WERI-Rb-1 (cell line): ENCODE data around the gene SLC22A23.

Source experiments
- DNase-seq: peaks from one replicate; pipeline ENCODE4 v3.0.0-alpha.2; 2020
- H3K27ac ChIP-seq: fragments of 250-450 bp; sonication (Bioruptor Pico); 2 replicates; pipeline ENCODE4 v1.5.1; 2020; ENCODE audit warnings: mild to moderate bottlenecking, moderate library complexity
- H3K27me3 ChIP-seq: fragments of 250-450 bp; sonication (Bioruptor Pico); 2 replicates; pipeline ENCODE4 v1.5.1; 2021; ENCODE audit warnings: mild to moderate bottlenecking, low read depth, moderate library complexity; ENCODE audit not compliant: insufficient read depth, severe bottlenecking
- H3K36me3 ChIP-seq: fragments of 250-450 bp; sonication (Bioruptor Pico); 2 replicates; pipeline ENCODE4 v1.5.1; 2020; ENCODE audit warnings: mild to moderate bottlenecking, moderate library complexity
- H3K4me3 ChIP-seq: 2 replicates; pipeline ENCODE4 v1.5.1; 2011; ENCODE audit warnings: low read depth, mild to moderate bottlenecking, control low read depth, low read length
- H3K9me3 ChIP-seq: fragments of 250-450 bp; sonication (Bioruptor Pico); 2 replicates; pipeline ENCODE4 v1.5.1; 2021; ENCODE audit warnings: mild to moderate bottlenecking, moderate library complexity; ENCODE audit not compliant: severe bottlenecking
- CTCF ChIP-seq: IDR thresholded peaks from 2 replicates; pipeline ENCODE4 v1.5.1; 2011; ENCODE audit warnings: low read depth, mild to moderate bottlenecking, control low read depth, inconsistent platforms, low read length

SLC22A23 gene

GRCh38 chr6:3421791-3422434 lies 34.9 kb downstream of the SLC22A23 start:
- H3K36me3 ChIP-seq = no peaks in the 10 kb centered on the region; the same call in 1 of the 2 replicates
- no peak for TF ChIP-seq CTCF
- no peaks in the 10 kb centered on the region for H3K27me3 ChIP-seq
- H3K27ac ChIP-seq = no peak overlapping the region
- no peak for DNase-seq
- H3K4me3 ChIP-seq = no peak overlapping the region
- no peaks in the 10 kb centered on the region for H3K9me3 ChIP-seq

GRCh38 chr6:3421143-3421542 lies 35.7 kb downstream of the SLC22A23 start:
- no peak for TF ChIP-seq CTCF
- H3K27me3 ChIP-seq = no peaks in the 10 kb centered on the region
- 0 out of 2 replicates have a peak, but pooled peaks cover under 1% of the 10 kb centered on the region for H3K36me3 ChIP-seq
- H3K9me3 ChIP-seq = no peaks in the 10 kb centered on the region
- no peak overlapping the region for H3K27ac ChIP-seq
- no peak overlapping the region for H3K4me3 ChIP-seq
- DNase-seq = no peak

GRCh38 chr6:3419624-3420272 lies 37.1 kb downstream of the SLC22A23 start:
- no peak for TF ChIP-seq CTCF
- H3K27ac ChIP-seq = no peak overlapping the region
- peaks cover 10% of the 10 kb centered on the region for H3K36me3 ChIP-seq
- no peak overlapping the region for H3K4me3 ChIP-seq
- no peaks in the 10 kb centered on the region for H3K27me3 ChIP-seq
- DNase-seq = no peak
- H3K9me3 ChIP-seq = no peaks in the 10 kb centered on the region

GRCh38 chr6:3418496-3419060 lies 38.3 kb downstream of the SLC22A23 start:
- Histone ChIP-seq H3K27me3 (no peaks in the 10 kb centered on the region), H3K9me3 (no peaks in the 10 kb centered on the region), H3K4me3 (no peak overlapping the region), H3K27ac (no peak overlapping the region), H3K36me3 (peaks cover 14% of the 10 kb centered on the region)
- no peak for DNase-seq
- TF ChIP-seq CTCF = no peak

GRCh38 chr6:3417473-3417872 lies 39.4 kb downstream of the SLC22A23 start:
- no peak for DNase-seq
- no peak for TF ChIP-seq CTCF
- H3K27me3 ChIP-seq = no peaks in the 10 kb centered on the region
- no peak overlapping the region for H3K4me3 ChIP-seq
- H3K27ac ChIP-seq = no peak overlapping the region
- H3K36me3 ChIP-seq = peaks cover 25% of the 10 kb centered on the region
- peaks cover 5% of the 10 kb centered on the region for H3K9me3 ChIP-seq
